Iris pigment epithelial cell (primary cell): Measurements from ENCODE around the gene TEX51.

ENCODE experiments used
- DNase-seq: peaks from one replicate; pipeline ENCODE4 v3.0.0-alpha.2; 2011; ENCODE audit warnings: low read depth

TEX51 gene

DNA sequence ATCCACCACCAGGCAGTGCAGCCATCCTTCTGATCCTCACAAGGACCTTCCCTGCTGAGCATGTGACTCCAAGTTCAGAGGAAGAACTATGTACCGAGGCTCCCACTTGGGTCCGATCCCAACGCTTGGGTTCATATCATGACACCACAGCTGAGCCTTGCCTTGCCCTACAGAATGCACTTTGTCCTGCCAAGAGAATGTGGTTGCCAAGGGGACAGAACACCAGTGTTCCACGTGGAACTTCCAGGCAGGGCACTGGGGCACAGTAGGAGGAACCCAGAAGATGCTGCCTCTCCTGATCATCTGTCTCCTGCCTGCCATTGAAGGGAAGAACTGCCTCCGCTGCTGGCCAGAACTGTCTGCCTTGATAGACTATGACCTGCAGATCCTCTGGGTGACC lies at the start of gene TEX51:
TEX51 (plus strand) TSS at position 255 of the 400 bp plus-strand sequence; CDS start at position 284, 29 bp downstream.
- no peak for DNase-seq

DNA sequence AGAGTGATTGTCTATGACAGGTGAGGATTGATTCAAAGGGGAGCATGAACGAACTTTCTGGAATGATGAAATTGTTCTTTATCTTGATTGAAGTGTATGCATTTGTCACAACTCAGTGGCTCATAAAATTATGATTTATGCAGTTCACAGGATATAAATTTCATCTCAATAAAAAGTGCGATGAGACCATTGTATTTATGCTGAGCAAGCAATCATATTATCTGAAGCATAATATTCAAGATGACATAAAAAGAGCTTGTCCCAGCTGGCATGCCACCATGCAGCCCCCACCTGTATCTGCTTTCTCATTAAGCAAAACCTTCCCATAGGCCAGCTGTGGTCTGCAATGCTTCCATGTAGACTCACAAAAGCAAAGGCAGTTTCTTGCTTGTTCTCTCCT lies 49.6 kb upstream of the TEX51 start:
- no peak for DNase-seq

DNA sequence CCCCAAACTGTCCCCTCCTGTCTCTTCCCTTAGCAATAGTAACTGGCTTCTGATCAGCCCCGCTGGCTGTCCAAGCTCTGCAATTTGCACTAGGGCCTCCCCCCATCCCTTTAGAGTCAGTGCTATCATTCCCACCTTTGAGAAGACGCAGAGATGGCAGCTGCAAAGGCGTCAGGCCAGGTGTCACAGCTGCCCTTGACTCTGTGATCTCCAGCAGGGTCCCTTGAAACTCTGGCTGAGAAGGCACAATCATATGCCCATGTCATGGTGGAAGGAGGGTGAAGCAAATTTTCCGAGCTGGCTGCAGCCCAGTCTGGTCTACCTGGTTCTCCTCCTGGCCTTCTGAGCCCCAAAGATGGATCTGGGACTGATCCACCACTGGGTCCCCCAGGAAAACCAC lies 49.2 kb upstream of the TEX51 start:
- DNase-seq = no peak

DNA sequence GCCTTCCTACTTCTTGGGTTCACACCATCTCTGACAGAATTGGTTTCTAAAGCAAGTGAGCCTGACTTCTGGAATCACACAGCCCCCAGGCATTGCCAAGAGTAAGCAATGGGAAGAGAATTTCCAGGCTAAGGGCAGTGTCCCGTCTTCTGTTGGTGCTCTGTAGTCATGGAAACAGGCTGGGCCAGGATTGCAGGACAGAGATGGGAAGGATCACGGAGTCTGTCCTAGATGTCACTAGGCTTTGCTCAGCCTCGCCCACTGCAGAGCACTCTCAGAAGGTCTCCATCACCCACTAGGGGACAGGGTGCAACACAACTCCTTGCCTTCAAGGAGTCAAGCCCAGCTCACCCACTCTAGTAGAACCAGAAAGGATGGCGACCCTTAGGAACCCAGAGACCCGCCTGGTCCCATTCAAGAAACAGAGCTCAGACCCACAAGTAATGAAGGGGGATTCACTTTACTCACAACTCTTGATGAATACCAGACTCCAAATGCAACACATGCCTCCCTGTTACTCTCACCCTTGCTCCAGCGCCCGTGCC lies 48.6 kb upstream of the TEX51 start:
- no peak for DNase-seq

DNA sequence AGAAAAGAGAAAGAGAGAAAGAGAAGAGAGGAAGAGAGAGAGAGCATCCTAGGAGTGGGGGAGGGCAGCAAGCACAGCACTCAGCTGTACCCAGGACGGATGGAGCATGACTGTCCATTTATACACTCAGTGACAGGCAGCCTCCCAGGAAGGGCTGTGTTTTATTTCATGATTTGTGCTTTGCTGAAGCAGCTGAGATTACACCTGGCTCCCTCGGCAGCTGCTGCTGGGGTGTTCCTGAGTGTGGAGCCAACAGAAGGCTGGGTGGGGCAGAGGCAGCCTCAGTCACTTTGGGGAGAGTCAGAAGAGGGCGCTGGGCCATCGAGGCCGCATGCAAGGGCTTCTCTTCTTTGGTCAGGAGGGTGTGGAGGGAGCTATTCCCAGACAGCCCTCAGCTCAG lies 47.8 kb upstream of the TEX51 start:
- DNase-seq = no peak

- DNase-seq = no peak
These were observed 46.9 kb upstream of the TEX51 start for GRCh38 chr2:126851756-126852155.

- no peak for DNase-seq
These were observed 46.3 kb upstream of the TEX51 start for GRCh38 chr2:126852361-126852760.

- no peak for DNase-seq
These were observed 43.1 kb upstream of the TEX51 start for GRCh38 chr2:126855606-126856005.

GRCh38 chr2:126856403-126856802 lies 42.3 kb upstream of the TEX51 start:
- DNase-seq = no peak

DNA sequence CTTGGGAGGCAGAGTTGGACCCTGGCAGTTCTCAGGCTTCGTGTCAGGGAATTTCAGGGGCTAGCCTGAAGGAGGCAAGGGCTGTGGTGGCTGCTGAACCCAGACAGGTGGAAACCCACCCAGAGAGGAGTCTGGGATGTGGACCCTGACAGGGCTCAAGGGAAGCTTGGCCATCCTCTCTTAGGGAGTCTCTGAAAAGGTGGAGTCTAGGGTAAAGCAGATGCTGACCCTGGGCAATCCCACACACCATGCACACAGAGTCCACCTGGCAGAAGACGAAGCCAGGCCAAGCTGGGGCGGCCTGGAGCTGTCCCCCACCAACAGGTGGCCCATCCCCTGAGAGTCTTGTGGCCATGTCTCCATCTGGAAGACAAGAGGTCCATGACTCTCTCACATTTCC lies 41.2 kb upstream of the TEX51 start:
- DNase-seq = no peak

DNA sequence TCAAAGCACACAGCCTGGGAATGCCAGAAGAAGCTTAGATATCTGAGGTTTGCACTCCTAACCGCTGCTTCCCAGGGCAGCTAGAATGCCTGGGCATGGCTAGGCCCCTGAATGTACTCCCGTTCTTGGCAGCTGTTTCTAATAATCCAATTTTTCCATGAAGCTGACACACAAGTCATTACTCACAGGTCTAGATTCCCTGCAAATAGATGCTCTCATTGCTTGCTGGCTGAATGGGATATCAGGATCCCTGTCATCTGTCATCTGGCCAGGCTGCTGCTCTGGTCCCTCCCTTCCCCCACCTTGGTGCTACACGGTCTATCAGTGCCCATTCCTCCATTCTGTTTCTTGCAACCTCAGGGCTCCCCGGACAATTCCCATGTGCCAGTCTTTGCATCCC lies 40.7 kb upstream of the TEX51 start:
- DNase-seq = no peak

- no peak for DNase-seq
These were observed 40.3 kb upstream of the TEX51 start for GRCh38 chr2:126858436-126858835.

- no peak for DNase-seq
These were observed 39.7 kb upstream of the TEX51 start for GRCh38 chr2:126858991-126859390.

DNA sequence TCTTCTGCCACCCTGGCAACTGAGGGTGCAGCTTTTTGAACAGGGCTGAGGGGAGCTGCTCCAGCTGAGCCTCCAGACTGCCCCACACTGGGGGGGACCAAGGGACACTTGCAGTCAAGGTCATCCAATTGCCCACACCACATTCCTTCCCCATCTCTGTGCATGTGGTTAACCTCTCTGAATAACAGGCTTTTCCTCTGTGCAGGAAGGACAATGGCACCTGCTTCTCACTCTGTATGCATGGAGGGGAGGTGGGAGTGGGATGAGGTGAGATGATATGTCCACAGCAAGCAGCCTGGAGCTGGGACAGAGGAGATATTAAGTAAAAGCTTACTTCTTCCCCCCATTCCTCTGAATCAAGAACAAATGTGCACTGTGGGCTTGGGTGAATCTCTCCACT lies 39.1 kb upstream of the TEX51 start:
- no peak for DNase-seq

DNA sequence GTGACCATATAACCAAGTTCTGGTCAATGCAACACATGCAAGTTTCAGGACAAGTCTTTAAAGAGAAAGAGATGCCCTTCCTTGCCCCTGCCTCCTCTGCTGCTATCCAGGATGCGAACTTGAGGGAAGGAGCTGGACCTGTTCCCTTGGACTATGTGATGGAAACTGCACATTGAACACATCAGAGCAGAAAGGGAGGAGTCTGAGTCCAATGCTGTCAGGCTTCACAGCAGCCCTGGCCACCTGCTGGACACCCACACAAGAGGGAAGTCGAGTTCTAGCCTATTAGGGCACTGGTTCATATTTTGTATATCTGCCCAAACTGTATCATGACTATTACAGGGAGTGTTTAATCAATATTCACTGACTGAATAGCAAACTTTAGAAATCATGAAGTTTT lies 38.3 kb upstream of the TEX51 start:
- DNase-seq = no peak

DNA sequence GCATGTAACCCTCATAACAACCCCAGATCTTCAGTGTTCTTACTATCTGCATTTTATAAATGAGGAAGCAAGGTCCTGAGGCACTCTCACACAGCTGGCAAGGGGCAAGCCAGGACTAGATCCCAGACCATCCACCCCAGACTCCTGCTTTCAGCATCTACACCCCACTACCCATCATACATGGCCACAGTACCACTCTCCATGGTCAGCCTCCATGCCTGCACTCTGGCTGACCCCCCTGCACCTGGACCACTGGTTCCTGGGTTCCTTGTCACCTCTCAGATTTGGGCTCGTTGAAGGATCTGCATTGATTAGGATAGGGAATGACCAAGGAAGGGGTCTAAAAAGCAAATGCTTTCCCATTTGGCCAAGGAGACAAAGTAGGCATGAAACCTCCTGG lies 36.0 kb upstream of the TEX51 start:
- no peak for DNase-seq

GRCh38 chr2:126863336-126864015 lies 35.2 kb upstream of the TEX51 start:
- no peak for DNase-seq

GRCh38 chr2:126864861-126865260 lies 33.8 kb upstream of the TEX51 start:
- no peak for DNase-seq

DNA sequence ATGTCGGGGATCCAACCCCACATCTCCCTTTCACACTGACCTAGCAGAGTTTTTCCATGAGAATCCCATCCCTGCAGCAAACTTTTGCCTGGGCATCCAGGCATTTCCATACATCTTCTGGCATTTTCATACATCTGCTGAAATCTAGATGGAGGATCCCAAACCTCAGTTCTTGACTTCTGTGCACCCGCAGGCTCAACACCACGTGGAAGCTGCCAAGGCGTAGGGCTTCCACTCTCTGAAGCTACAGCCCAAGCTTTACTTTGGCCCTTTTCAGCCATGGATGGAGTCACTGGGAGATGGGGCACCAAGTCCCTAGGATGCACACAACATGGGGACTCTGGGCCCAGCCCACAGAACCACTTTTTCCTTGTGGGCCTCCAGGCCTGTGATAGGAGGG lies 32.2 kb upstream of the TEX51 start:
- no peak for DNase-seq

DNA sequence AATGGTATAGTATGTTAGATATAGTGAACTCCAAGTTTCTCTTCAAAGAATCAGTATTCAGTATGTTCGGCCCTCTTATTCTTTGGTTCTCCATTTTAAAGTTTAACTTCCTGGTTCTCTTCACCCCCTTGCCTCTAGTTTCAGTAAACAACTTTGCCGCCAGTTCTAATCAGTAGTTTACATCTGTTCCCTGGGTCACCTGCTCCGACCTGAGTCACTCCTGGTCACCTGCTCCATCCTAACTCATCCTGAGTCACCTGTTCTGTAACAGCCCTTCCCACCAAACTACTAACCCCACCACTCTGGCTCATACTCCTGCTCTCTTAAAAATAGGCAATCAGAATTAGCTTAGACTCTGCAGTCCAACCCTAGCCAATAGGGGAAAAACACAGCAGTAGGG lies 23.7 kb upstream of the TEX51 start:
- no peak for DNase-seq

DNA sequence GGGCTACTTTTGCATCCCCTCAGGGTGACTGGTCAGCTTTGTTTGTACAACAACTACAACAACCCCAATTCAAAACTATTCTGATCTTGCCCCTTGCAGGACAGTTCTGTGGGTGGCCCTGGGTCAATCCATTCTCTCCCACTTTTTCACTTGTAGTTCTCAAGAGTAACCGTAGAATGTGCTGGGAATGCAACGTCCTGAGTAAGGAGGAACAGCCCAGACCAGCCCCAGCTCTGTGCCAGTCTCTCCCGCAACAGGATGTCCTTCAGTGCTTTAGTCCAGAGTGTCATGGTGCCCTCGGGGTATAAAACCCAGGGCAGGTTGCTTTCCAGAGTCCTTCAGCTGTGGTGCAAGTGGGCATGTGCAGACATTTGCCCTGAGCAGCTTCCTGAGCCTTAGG lies 22.1 kb upstream of the TEX51 start:
- DNase-seq = no peak

GRCh38 chr2:126877041-126877440 lies 21.6 kb upstream of the TEX51 start:
- DNase-seq = no peak

DNA sequence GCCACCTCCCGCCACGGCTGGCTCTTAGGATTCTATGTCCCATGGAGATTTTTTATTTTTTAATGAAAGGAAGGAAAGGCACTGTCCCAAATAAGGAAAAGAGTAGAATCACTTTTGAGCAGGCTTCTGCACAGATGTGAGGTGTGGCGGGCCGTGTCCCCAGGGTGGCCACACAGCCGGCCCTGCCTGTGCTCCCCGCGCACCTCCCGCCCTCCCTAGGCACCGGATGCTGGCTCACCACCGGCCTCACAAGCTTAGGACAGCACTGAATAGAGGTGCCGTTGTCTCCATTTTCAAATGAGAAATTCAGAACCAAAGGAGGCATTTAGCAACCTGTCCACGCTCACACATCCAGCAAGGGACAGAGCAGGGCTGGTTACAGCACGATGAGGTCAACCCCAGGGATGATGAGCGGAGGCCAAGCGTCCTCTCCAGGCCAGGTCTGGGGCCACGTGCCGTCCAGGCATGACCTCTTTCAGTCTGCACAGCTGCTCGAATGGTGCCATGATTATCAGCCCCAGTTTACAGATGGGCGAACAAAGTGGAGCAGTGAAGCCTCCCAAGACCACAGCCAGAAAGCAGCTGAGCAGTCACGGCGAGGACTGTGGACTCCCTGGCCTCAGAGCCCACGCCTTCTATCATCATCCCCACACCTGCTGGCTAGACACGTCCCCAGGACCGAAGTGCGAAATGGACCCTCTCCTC lies 20.7 kb upstream of the TEX51 start:
- DNase-seq = no peak

DNA sequence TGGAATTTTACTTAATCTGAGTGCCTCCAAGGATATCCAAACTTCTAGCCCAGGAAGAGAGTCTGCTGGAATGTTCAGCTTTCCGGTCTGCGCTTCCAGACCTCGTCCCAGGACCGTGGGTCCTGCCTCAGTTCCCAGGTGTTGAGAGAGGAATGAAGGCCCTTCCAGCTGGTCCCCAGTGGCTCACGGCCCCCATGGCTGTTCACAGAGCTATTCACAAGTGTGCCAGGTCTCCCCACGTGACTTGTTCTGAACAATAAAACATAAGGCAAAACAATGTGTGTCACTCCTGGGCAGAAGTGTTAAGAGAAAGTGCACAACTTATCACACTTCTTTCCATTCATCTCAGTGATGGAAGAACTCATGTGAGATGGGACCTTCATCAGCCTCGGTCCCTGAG lies 20.1 kb upstream of the TEX51 start:
- no peak for DNase-seq
